ENCODE measurements around the gene TAPT1. TPM values are rescaled to one million over a fixed set of nuclear protein-coding genes. Genes with fewer than 3 reads are reported as not detected.

The TAPT1 gene
- total RNA-seq, 1 donor from 2014 or later = 23.0 TPM

DNA sequence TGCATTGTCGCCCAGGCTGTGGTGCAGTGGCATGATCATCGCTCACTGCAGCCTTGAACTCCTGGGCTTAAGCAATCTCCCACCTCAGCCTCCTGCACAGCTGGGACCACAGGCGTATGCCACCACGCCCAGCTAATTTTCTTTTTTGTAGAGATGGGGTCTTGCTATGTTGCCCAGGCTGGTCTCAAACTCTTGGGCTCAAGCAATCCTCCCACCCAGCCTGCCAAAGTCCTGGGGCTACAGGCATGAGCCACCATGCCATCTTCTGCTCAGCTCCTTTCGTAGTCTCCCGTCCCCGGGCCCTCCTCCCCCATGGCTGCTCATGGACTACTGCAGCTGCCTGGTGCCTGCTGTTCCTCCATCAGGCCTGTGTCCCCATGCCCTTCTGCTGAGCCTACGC is 58.1 kb downstream of the TAPT1 start:
- TF ChIP-seq, protein P1, sequence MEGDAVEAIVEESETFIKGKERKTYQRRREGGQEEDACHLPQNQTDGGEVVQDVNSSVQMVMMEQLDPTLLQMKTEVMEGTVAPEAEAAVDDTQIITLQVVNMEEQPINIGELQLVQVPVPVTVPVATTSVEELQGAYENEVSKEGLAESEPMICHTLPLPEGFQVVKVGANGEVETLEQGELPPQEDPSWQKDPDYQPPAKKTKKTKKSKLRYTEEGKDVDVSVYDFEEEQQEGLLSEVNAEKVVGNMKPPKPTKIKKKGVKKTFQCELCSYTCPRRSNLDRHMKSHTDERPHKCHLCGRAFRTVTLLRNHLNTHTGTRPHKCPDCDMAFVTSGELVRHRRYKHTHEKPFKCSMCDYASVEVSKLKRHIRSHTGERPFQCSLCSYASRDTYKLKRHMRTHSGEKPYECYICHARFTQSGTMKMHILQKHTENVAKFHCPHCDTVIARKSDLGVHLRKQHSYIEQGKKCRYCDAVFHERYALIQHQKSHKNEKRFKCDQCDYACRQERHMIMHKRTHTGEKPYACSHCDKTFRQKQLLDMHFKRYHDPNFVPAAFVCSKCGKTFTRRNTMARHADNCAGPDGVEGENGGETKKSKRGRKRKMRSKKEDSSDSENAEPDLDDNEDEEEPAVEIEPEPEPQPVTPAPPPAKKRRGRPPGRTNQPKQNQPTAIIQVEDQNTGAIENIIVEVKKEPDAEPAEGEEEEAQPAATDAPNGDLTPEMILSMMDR (IDR thresholded peaks at IDR 0.05) = no peak
- Mint-ChIP-seq H3K36me3 (ENCODE audit: low read depth) (peaks cover 31% of the 10 kb centered on the region), H3K4me3 (ENCODE audit: unreplicated experiment) (no peak overlapping the region), H3K4me1 (ENCODE audit: low read depth) (no peaks in the 10 kb centered on the region), H3K27me3 (ENCODE audit: low read depth) (no peaks in the 10 kb centered on the region), H3K27ac (ENCODE audit: unreplicated experiment) (no peak overlapping the region), H3K9me3 (ENCODE audit: low read depth) (no peaks in the 10 kb centered on the region)
- DNase-seq (ENCODE audit: low spot score) = no peak

DNA sequence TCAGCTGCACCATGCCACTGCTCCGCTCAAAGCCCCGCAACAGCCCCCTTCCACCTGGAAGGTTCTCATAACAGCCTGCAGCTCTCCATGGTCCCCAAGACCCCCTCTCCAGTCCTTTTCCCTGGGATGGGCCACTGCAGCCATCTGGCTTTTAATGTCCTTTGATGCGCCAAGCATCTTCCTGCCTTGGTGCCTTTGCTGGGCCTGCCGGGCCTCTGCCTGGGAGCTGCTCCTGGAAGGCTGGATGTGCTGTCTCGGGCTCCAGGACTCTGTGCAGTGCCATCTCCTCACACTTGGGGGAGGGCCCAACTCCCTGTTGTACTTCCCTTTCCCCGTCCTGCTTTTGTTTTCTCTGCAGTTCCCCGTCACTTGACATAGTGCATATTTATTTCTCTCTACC is 60.3 kb downstream of the TAPT1 start:
- no peaks in the 10 kb centered on the region for H3K9me3 Mint-ChIP-seq (ENCODE audit: low read depth)
- TF ChIP-seq, protein P1 (IDR thresholded peaks at IDR 0.05) = no peak
- H3K36me3 Mint-ChIP-seq (ENCODE audit: low read depth) = peaks cover 35% of the 10 kb centered on the region
- H3K4me1 Mint-ChIP-seq (ENCODE audit: low read depth) = no peaks in the 10 kb centered on the region
- H3K4me3 Mint-ChIP-seq (ENCODE audit: unreplicated experiment) = no peak overlapping the region
- no peak for DNase-seq (ENCODE audit: low spot score)
- H3K27ac Mint-ChIP-seq (ENCODE audit: unreplicated experiment) = no peak overlapping the region
- H3K27me3 Mint-ChIP-seq (ENCODE audit: low read depth) = no peaks in the 10 kb centered on the region

DNA sequence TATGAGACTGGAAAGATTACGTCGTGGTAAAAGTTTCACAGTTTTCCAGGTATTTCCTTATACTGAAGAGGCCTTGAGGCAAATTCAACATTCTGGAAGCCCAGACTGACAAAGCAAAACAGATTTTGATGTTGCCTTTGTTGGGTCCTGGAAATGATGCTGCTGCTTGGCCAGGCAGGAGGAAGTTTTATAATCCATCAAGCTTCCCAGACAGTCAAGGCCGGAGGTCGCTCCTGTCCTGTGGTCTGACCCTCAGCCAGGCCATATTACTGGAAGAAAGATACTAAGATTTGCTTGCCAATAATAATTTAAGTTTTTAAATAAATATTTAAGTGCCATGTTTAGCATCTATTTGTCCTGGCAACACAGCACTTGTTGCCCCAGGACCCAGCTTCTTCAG is 63.4 kb downstream of the TAPT1 start:
- Mint-ChIP-seq H3K27ac (ENCODE audit: unreplicated experiment) (no peak overlapping the region), H3K9me3 (ENCODE audit: low read depth) (no peaks in the 10 kb centered on the region), H3K4me3 (ENCODE audit: unreplicated experiment) (no peak overlapping the region), H3K36me3 (ENCODE audit: low read depth) (peaks cover 33% of the 10 kb centered on the region), H3K4me1 (ENCODE audit: low read depth) (no peaks in the 10 kb centered on the region), H3K27me3 (ENCODE audit: low read depth) (no peaks in the 10 kb centered on the region)
- TF ChIP-seq, protein P1 (IDR thresholded peaks at IDR 0.05) = no peak
- no peak for DNase-seq (ENCODE audit: low spot score)

DNA sequence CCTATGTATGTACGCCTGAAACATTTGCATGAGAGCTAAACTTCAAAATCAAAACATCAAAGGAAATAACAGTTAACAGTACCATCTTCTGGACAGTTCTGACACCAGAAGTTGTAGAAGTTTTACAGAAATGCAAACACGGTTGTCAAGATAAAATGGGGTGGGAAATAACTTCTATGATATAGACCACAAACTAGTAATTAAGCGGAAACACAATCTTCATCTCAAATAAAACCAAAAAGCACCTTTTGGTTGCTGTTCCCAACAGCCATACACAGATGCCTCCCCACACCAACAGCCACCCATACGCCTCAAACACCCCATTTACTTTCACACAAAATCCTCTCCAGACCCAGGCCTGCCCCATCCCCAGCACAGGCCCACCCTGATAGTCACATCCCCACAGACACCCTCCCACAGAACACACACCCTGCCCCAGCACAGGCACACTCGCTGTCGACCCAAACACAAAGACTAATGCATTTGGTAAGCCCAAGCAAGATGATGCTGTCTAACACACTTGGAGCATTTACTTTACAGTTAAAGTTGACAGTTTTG is 64.3 kb downstream of the TAPT1 start:
- no peak overlapping the region for H3K4me3 Mint-ChIP-seq (ENCODE audit: unreplicated experiment)
- no peaks in the 10 kb centered on the region for H3K27me3 Mint-ChIP-seq (ENCODE audit: low read depth)
- no peak for DNase-seq (ENCODE audit: low spot score)
- TF ChIP-seq, protein P1 (IDR thresholded peaks at IDR 0.05) = no peak
- no peaks in the 10 kb centered on the region for H3K4me1 Mint-ChIP-seq (ENCODE audit: low read depth)
- H3K27ac Mint-ChIP-seq (ENCODE audit: unreplicated experiment) = no peak overlapping the region
- peaks cover 31% of the 10 kb centered on the region for H3K36me3 Mint-ChIP-seq (ENCODE audit: low read depth)
- no peaks in the 10 kb centered on the region for H3K9me3 Mint-ChIP-seq (ENCODE audit: low read depth)

DNA sequence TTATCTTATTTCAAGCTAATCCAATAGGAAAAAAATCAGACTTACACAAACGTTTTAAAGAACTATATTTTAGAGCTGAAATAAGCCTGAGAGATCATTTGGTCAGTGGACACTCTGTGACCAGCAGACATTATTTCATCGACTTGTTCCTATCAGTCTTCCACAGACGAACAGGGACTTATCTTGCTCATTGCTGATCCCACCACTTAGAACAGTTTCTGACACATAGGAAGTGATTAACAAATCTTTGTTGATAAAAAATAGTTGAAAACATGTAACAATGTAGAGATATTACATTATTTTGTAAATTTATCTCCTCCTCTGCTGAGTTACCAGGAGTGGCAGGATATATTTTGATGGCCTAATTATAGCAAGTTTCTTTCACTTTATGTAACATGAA is 65.8 kb downstream of the TAPT1 start:
- Mint-ChIP-seq H3K4me3 (ENCODE audit: unreplicated experiment) (no peak overlapping the region), H3K27me3 (ENCODE audit: low read depth) (no peaks in the 10 kb centered on the region), H3K36me3 (ENCODE audit: low read depth) (peaks cover 21% of the 10 kb centered on the region), H3K27ac (ENCODE audit: unreplicated experiment) (no peak overlapping the region), H3K4me1 (ENCODE audit: low read depth) (no peaks in the 10 kb centered on the region), H3K9me3 (ENCODE audit: low read depth) (no peaks in the 10 kb centered on the region)
- no peak for DNase-seq (ENCODE audit: low spot score)
- TF ChIP-seq, protein P1 (IDR thresholded peaks at IDR 0.05) = no peak
